ENCODE measurements around the gene ZDHHC13. TPM values are rescaled to one million over a fixed set of nuclear protein-coding genes. Genes with fewer than 3 reads are reported as not detected.

ZDHHC13 gene
- polyA plus RNA-seq, 1 donor (not counting 4 experiments of a cell fraction or from before 2014, with no cell fraction given) = 24.1 TPM

- Histone ChIP-seq H3K79me2 (ENCODE audit: control insufficient read depth, insufficient read depth, low read length) (no peaks in the 10 kb centered on the region), H3K4me3 (ENCODE audit: control insufficient read depth in 2 of 3, extremely low read depth in 1 of 3, insufficient read depth in 2 of 3, low read depth in 1 of 3, low read length in 3 of 3) (no peak overlapping the region), H4K20me1 (ENCODE audit: control insufficient read depth, extremely low read depth, insufficient read depth, low read length) (no peaks in the 10 kb centered on the region), H3K9me1 (ENCODE audit: control insufficient read depth, extremely low read depth, insufficient read depth, low read length) (no peaks in the 10 kb centered on the region), H3K9me3 (ENCODE audit: control insufficient read depth, low read depth, low read length) (no peaks in the 10 kb centered on the region), H3K4me2 (ENCODE audit: control insufficient read depth, extremely low read depth, insufficient read depth, low read depth, low read length) (no peak overlapping the region), H3K36me3 (ENCODE audit: control insufficient read depth in 2 of 2, extremely low read depth in 1 of 2, insufficient read depth in 2 of 2, low read length in 2 of 2) (no peaks in the 10 kb centered on the region), H3K9ac (ENCODE audit: control insufficient read depth, extremely low read depth, insufficient read depth, low read length) (no peak overlapping the region), H3K27ac (ENCODE audit: control insufficient read depth, insufficient read depth, low read length) (no peak overlapping the region), H2AFZ (ENCODE audit: control insufficient read depth, low read length) (no peak overlapping the region), H3K27me3 (ENCODE audit: control insufficient read depth, extremely low read depth, insufficient read depth, low read length) (no peaks in the 10 kb centered on the region), H3K4me1 (ENCODE audit: control insufficient read depth, extremely low read depth, insufficient read depth, low read length) (no peaks in the 10 kb centered on the region)
- TF ChIP-seq EZH2 (IDR thresholded peaks at IDR 0.05; ENCODE audit: low read length) (no peak), CTCF (optimal IDR thresholded peaks at IDR 0.05 in 1 of 3, IDR thresholded peaks at IDR 0.05 in 1 of 3, conservative IDR thresholded peaks at IDR 0.05 in 1 of 3; ENCODE audit: extremely low read depth in 1 of 3, insufficient read depth in 2 of 3, low read length in 3 of 3) (no peak)
- dilution Hi-C loops (cut with MboI; ENCODE audit: extremely low pct_ligation_motif_present, low sequenced_read_pairs) = no loop called here
- FAIRE-seq (no peak), DNase-seq (ENCODE audit: low read depth, low spot score) (no peak)
Observed at GRCh38 chr11:19185516-19186052, 68.6 kb downstream of the ZDHHC13 start.

- Histone ChIP-seq H4K20me1 (ENCODE audit: control insufficient read depth, extremely low read depth, insufficient read depth, low read length) (no peaks in the 10 kb centered on the region), H3K9me1 (ENCODE audit: control insufficient read depth, extremely low read depth, insufficient read depth, low read length) (no peaks in the 10 kb centered on the region), H3K9ac (ENCODE audit: control insufficient read depth, extremely low read depth, insufficient read depth, low read length) (no peak overlapping the region), H3K27ac (ENCODE audit: control insufficient read depth, insufficient read depth, low read length) (no peak overlapping the region), H3K27me3 (ENCODE audit: control insufficient read depth, extremely low read depth, insufficient read depth, low read length) (no peaks in the 10 kb centered on the region), H3K36me3 (ENCODE audit: control insufficient read depth in 2 of 2, extremely low read depth in 1 of 2, insufficient read depth in 2 of 2, low read length in 2 of 2) (no peaks in the 10 kb centered on the region), H3K4me2 (ENCODE audit: control insufficient read depth, extremely low read depth, insufficient read depth, low read depth, low read length) (no peak overlapping the region), H3K4me3 (ENCODE audit: control insufficient read depth in 2 of 3, extremely low read depth in 1 of 3, insufficient read depth in 2 of 3, low read depth in 1 of 3, low read length in 3 of 3) (no peak overlapping the region), H3K79me2 (ENCODE audit: control insufficient read depth, insufficient read depth, low read length) (no peaks in the 10 kb centered on the region), H2AFZ (ENCODE audit: control insufficient read depth, low read length) (no peak overlapping the region), H3K9me3 (ENCODE audit: control insufficient read depth, low read depth, low read length) (no peaks in the 10 kb centered on the region), H3K4me1 (ENCODE audit: control insufficient read depth, extremely low read depth, insufficient read depth, low read length) (no peaks in the 10 kb centered on the region)
- FAIRE-seq = no peak
- dilution Hi-C loops (cut with MboI; ENCODE audit: extremely low pct_ligation_motif_present, low sequenced_read_pairs) = no loop called here
- DNase-seq (ENCODE audit: low read depth, low spot score) = no peak
- TF ChIP-seq CTCF (optimal IDR thresholded peaks at IDR 0.05 in 1 of 3, IDR thresholded peaks at IDR 0.05 in 1 of 3, conservative IDR thresholded peaks at IDR 0.05 in 1 of 3; ENCODE audit: extremely low read depth in 1 of 3, insufficient read depth in 2 of 3, low read length in 3 of 3) (no peak), EZH2 (IDR thresholded peaks at IDR 0.05; ENCODE audit: low read length) (no peak)
Observed at GRCh38 chr11:19187114-19187832, 70.3 kb downstream of the ZDHHC13 start.
